GM21723 (cell line): ENCODE results near the gene TEDC2.
"Not testable (repeated sequence)": the region's sequence is repeated elsewhere in the genome, so short reads cannot be mapped to it uniquely, and the experiment has no call there.

Experiments
- ATAC-seq: cut with Tn5 transposase; IDR thresholded peaks from one replicate; pipeline ENCODE4 v1.9.1; 2021; ENCODE audit warnings: mild to moderate bottlenecking, moderate library complexity; ENCODE audit not compliant: unreplicated experiment

The TEDC2 gene

DNA sequence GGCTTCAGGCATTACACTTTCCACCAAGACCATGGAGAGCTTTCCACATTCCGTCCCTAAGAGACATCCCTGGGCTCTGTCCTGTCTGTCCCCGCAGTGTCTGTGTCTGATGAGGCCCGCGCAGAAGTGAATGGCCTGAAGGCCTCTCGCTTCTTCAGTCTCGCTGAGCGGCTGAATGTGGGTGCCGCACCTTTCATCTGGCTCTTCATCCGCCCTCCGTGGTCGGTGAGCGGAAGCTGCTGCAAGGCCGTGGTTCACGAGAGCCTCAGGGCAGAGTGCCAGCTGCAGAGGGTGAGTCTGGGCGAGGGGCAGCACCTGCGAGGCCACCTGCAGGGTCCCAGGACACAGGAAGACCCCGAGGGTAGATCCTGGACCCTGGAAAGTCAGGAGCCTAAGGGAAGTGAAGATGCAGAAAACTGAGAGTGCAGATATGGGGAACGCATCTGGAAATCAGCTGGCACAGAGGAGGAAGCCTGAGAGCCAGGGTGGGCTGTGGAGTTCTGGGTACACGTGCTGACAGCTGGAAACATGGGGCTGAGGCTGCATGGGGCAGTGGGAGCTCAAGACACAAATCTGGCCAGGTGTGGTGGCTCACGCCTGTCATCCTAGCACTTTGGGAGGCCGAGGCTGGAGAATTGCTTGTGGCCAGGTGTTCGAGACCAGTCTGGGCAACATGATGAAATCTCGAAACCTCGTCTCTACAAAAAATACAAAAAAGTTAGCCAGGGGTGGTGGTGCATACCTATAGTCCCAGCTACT lies 22.7 kb upstream of the TEDC2 start:
- ATAC-seq, result no peak

DNA sequence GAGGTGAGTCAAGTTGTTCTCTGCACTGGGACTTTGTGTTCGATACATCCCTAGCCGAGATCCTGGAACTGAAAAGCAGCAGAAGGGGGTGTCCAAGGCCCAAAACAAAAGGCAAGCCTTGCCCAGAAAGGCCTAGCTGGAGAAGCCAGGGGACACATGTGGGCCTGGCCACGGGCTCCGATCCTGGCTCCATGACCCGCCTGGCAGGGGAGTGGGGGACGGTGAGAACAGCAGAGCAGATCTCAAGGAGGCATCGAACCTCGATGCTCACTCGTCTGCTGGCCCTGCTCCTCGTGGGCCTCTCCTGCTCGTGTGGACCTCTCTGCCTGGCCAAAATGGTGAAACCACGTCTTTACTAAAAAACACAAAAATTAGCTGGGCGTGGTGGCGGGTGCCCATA lies 21.8 kb upstream of the TEDC2 start:
- no peak for ATAC-seq

DNA sequence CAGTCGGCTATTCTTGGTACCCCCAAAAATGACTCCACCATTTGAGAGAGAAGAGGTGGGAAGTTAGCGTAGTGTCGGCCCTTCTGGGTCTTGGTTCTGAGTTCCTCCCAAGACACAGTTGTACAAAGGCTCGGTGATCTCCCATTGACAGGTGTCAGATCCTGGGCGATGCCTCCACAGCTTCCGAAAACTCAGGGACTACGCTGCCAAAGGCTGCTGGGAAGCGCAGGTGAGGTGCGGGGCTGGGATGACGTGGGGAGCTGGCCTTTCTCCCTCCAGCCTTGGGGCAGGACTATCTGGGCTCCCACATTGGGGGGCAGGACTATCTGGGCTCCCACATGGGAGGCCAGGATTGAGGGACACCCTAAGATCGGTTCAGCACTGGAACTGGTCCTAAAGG lies 20.3 kb upstream of the TEDC2 start:
- ATAC-seq, result no peak

DNA sequence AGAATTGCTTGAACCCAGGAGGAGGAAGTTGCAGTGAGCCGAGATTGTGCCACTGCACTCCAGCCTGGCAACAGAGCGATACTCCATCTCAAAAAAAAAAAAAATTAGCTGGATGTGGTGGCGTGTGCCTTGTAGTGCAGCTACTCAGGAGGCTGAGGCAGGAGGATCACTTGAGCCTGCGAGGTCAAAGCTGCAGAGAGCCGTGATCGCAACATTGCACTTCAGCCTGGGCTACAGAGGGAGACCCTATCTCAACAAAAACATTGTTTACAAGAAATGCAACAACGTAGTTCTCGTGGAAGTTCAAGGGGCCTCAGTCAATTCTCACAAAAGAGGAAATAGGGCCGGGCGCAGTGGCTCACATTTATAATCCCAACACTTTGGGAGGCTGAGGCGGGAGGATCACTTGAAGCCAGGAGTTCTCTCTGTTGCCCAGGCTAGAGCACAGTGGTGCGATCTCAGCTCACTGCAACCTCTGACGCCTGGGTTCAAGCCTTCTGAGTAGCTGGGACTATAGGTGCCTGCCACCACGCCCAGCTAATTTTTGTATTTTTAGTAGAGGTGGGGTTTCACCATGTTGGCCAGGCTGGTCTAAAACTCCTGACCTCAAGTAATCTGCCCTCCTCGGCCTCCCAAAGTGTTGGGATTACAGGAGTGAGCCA lies 18.6 kb upstream of the TEDC2 start:
- not testable (repeated sequence) for ATAC-seq

DNA sequence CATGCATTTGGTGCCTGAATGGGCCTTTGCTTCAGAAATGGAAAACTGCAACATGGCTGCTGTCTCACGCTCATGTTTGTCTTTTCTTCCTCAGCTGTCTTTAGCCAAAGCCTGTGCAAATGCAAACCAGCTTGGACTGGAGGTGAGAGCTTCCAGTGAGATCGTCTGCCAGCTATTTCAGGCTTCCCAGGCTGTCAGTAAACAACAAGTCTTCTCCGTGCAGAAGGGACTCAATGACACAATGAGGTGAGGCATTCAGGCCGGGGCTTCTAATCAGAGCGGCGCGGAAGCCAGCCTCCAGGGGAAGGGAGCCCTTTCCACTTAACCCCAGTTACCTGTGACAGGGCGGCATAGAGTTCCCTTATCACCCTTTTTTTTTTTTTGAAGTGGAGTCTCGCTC lies 16.4 kb upstream of the TEDC2 start:
- no peak for ATAC-seq

DNA sequence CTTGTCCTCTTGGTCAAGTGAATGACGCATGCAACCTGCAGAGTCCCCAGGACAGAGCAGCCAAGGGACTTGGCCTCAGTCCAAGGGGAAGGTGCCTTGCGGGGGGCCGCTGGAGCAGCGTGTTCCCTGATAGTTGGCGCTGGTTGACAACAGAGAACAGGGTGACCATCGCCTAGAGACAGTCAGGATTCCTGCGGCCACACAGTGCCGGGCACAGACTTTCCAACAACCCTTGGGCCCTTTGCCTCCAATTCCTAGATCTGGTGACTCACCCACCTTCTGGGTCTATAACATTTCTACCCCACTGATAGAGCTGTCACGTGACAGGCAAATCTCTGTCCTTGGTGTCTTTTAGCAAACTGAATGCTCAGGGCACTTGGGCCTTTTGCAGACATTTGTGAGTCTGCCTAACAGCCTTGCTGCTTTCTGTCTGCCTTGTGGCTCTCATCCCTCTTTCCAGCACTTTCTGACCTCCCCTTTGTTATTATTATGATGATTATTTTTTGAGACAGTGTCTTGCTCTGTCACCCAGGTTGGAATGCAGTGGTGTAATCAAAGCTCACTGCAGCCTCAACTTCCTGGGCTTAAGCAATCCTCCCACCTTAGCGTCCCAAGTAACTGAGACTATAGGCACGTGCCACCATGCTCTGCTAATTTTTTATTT lies 11.9 kb upstream of the TEDC2 start:
- no peak for ATAC-seq

DNA sequence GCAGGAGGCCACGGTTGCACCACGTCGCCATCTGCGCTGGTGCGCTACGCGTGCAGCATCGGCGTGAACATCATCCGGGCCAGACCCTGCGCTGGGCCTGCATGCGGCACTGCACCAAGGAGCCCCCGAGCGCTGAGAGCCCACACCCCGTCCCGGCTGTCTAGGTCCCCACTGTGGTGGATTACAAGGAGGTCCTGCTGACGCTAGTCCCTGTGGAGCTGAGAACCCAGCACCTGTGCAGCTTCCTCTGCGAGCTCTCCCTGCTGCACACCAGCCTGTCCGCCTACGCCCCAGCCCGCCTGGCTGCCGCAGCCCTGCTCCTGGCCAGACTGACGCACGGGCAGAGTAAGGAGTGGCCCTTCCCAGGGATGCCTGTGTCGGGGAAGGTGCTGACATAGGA lies 10.8 kb upstream of the TEDC2 start:
- no peak for ATAC-seq

DNA sequence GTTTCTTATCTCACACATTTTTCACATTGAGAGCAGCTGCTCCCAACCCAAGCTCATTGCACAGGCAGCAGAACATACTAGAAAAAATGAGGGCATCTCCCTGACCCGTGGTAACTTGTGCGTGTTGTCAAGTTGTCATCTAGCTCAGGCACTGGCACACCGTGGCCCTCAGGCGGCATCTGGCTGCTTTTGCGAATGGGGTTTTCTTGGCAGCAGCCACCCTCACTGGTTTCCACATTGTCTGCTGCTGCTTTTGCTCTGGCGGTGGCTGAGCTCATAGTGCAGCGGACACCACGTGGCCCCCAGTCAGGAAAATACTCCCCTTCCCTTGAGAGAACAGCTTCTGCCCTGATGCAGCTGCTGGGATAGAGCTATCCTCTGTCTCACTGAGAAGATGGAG lies 9.4 kb upstream of the TEDC2 start:
- no peak for ATAC-seq

DNA sequence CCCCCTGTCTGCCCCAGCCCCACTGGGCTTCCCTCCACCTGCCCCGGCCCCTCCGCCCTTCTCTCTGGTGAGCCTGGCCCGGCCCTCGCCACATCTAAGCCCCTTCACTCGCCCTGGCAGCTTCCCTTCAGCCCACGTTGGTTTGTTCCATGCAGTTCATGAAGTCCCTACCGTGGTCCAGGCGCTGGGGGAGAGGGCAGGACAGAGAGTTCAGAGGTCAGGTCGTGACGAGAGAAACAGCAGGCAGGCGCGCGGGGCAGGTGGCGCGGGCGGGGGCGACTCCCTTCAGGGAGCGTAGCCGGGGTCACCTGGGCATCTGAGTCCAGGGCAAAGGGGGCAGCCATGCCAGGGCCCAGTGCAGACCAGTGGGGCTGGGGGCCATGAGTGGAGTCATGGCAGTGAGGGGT lies 8.9 kb upstream of the TEDC2 start:
- ATAC-seq, result no peak

DNA sequence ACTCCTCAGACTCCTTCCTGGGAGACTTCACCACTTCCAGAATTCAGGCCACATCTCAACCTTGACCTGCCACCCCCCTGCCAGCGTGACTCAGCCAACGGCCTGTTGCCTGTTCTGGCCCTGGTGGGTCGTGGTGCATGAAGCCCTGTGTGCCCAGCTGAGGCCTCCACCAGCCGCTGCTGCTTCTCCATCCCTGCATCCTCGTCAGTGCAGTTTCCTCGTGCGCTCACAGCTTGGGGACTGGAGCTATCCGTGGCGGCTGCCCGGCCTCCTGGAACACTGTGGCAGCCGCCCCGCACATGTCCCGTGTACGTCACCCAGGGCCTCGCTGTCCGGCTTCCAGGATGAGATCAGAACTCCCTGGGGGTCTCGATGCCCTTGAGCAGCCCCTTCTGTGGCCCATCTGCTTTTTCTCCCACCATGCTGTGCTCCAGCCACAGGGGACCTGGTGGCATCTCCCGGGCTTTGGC lies 8.0 kb upstream of the TEDC2 start:
- ATAC-seq, result no peak

DNA sequence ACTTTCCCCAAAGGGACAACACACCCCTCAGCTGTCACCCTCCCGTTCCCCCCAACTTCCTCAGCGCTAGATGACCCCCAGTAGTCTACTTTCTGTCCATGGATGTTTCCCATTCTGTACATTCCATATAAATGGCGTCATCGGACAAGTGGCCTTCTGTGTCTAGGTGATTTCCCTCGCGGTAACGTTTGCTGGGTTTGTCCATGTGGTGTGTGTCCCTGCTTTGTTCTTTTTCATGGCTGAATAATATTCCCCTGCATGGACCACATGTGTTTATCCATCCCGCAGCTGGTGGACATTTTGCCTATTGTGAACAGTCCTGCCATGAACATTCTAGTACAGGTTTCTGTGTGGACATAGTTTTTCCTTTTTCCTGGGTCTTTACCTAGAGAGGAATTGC lies 7.3 kb upstream of the TEDC2 start:
- ATAC-seq, result no peak

DNA sequence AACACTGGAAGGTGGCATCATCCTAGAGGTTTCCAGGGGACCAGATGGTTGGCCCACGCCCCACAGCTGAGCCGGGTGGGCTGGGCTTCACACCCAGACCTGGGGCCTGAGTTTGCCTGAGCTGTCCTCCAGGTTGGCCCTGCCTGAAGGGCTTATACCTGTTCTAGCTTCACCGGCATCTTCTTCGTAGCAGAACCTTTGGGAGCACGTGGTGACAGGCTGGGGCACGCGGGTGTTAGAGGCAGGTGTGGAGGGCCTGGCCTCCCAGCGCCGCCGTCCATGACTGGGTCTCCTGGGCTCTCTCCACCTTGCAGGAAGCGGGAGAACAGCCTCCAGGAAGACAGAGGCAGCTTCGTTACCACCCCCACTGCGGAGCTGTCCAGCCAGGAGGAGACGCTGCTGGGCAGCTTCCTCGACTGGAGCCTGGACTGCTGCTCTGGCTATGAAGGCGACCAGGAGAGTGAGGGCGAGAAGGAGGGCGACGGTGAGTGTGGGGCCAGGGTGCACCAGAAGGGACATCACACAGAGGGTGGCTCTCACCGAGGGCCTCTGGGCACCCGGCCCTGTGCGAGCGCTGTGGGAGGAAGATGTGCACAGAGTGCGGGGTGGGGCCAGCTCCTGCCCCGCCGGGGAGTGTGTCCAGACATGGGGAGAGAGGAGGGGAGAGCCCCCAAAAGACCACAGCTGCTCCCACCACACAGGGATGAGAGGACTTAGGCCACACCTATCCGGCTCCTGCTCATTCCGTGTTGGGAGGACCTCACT lies 4.6 kb upstream of the TEDC2 start:
- ATAC-seq, result no peak

DNA sequence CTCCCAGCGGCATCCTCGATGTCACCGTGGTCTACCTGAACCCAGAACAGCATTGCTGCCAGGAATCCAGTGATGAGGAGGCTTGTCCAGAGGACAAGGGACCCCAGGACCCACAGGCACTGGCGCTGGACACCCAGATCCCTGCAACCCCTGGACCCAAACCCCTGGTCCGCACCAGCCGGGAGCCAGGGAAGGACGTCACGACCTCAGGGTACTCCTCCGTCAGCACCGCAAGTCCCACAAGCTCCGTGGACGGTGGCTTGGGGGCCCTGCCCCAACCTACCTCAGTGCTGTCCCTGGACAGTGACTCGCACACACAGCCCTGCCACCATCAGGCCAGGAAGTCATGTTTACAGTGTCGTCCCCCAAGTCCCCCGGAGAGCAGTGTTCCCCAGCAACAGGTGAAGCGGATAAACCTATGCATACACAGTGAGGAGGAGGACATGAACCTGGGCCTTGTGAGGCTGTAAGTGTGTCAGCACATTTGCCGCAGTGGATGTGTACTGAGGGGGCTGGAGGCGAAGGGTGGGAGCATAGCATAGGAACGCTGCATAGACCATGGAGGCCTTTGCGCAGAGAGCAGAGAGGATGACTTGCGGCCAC lies 3.3 kb upstream of the TEDC2 start:
- no peak for ATAC-seq

DNA sequence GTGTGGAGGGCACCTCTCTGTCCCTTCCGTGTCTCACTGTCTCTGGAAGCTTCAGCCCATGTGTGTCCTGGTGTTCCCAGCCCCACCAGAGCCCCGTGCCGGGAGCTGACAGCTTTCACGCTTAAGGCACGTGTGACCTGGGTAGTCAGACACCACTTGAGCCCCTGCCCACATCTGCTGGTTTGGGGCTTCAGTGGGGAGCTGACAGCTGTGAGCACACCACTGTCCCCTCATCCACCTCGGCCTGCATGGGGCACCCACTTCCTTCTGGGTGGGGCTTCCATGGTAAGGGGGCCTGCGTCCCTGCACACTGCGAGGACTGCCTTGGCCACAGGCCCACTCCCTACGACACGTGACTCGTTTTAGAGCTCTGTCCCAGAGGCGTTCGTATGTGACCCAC lies 2.6 kb upstream of the TEDC2 start:
- no peak for ATAC-seq

DNA sequence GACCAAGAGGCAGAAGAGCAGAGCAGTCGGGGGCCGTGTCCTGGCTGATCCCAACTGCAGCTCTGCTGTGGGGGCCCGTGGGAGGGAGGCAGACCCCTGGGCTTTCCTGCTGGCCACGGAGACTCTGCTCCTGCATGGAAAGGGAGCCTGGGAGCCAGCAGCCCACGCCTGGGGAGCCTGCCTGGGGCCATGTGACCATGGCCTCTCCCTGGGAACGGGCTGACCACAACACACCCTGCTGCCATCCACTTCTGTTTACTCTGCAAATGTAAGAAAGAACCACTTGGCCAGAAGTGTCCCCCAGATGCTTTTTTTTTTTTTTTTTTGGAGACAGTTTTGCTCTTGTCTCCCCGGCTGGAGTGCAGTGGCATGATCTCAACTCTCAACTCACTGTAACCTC lies 2.0 kb upstream of the TEDC2 start:
- no peak for ATAC-seq

DNA sequence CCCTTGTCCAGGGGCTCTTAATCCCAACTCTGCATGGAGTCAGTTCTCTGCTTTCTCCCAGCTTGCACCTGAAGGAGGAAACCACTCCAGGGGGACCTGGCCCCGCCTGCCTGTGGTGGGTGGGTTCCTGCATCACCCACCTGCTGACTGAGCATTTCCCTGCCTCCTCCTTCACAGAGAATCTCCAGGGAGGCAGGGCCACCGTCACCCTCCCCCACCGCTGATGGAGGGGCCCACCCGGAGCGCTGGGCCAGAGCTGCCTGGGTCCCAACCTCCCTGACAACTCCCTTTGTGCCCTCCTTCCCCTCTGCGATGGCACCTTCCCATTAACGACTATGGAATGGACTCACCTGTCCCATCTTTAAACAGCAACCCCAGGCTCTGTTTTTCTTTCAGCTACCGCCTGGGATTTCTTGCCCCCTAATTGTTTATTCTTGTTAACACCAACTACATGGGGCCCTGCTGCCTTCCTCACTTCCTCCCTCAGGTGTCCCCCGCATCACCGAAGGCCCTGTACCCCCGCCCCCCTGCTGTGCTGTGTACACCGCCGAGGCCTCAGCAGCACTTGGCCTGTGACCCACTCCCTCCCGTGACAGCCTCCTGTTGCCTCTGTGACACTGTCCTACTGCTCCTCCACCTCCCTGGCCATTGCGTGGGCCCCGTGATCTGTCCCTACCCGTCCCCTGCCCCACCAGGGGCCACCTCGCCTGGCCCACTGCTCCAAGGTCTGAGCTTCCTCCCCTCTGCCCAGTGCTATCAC lies 842 bp upstream of the TEDC2 start:
- no peak for ATAC-seq

DNA sequence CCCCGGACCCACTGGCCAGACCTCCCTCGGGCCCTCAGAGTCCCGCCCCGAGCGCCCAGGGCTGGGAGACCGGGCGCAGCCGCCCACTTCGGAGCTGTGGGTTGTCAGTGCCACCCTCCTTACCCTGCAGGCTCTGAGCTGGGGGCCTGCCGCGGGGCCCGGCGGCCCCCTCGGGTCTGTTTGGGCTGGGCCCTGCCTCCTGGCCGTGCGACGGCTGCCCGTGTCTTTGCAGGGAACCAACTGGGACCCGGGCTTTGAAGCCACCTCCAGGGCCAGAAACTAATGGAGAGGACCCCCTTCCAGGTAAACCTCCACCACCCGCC lies 443 bp downstream of the TEDC2 start:
- ATAC-seq, result no peak

DNA sequence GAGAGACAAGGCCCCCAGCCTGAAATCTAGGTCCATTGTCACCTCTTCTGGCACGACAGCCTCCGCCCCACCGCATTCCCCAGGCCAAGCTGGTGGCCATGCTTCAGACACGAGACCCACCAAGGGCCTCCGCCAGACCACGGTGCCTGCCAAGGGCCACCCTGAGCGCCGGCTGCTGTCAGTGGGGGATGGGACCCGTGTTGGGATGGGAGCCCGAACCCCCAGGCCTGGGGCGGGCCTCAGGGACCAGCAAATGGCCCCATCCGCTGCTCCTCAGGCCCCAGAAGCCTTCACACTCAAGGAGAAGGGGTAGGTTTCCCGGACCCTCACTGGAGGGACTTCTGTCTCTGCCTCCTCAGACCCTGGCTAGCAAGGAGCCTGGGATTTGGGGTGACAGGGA lies 1.0 kb downstream of the TEDC2 start:
- ATAC-seq, result no peak

DNA sequence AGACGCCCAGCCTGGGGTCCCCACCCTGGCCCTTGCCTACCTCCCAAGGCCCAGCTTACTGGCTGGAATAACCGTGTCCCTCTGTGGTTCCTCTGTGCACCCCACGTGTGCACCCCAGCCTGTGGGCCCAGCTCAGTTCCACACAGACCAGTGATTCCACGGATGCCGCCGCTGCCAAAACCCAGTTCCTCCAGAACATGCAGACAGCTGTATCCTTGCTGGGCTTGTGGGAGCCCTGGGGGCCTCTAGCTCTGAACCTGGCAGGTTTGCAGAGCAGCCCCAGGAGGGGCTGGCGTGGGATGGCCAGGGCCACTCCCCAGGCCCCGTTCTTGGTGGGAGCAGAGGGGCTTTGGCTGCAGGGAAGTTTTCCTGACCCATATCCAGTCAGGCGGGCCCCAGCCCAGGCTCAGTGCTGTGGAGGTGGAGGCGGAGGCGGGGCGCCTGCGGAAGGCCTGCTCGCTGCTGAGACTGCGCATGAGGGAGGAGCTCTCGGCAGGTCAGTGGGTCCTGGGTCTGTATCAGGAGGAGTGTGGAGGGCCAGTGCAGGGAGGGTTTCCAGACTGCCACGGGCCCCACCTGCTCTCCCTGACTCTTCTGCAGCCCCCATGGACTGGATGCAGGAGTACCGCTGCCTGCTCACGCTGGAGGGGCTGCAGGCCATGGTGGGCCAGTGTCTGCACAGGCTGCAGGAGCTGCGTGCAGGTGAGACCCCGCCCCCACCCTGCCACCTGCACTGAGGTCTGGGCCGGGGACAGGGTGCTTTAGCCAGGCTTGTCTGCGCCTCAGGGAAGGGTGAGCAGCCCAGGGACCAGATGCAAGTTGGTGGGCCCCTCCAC lies 2.3 kb downstream of the TEDC2 start:
- no peak for ATAC-seq

DNA sequence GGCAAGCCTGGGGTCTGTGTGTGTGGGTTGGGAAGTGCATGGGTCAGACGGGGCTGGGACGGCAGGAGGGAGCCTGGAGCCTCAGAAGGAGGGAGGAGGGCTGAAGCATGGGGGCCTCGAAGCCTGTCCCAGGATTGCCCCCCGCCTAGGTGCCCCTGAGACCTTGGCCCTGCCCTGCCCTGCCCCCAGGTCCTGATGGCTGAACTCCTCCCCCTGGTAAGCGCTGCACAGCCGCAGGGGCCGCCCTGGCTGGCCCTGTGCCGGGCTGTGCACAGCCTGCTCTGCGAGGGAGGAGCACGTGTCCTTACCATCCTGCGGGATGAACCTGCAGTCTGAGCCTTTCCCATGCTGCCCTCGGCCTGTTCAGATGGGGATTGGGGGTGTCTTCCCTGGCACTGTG lies 4.4 kb downstream of the TEDC2 start:
- ATAC-seq, result no peak
